Upper lobe of left lung (tissue), 6 donors: ENCODE measurements around the gene TMEM271. TPM values are rescaled to one million over a fixed set of nuclear protein-coding genes. Genes with fewer than 3 reads are reported as not detected.

Source experiments
- ATAC-seq, 2 donors: fragments of 200-7000 bp; cut with Tn5 transposase; one replicate each; pipeline ENCODE4 v1.9.1; 2022; ENCODE audit warnings: mild to moderate bottlenecking in 2 of 2, moderate library complexity in 2 of 2; ENCODE audit not compliant: low FRiP score in 2 of 2
- DNase-seq, 2 donors: peaks; one replicate each; pipeline ENCODE4 v3.0.0-alpha.2; 2019 to 2020
- H3K27ac ChIP-seq, 4 donors: fragments of 200-600 bp; sonication (generic); one replicate each; pipeline ENCODE4 v1.5.1; 2016 to 2019
- H3K27me3 ChIP-seq, 4 donors: fragments of 200-600 bp; sonication (generic); one replicate each; pipeline ENCODE4 v1.5.1; 2017 to 2019
- H3K36me3 ChIP-seq, 4 donors: fragments of 200-600 bp; sonication (generic); one replicate each; pipeline ENCODE4 v1.5.1; 2016 to 2019
- H3K4me1 ChIP-seq, 4 donors: fragments of 200-600 bp; sonication (generic); one replicate each; pipeline ENCODE4 v1.5.1; 2018 to 2019
- H3K4me3 ChIP-seq, 4 donors: fragments of 200-600 bp; sonication (generic); one replicate each; pipeline ENCODE4 v1.5.1; 2017 to 2019; ENCODE audit warnings: mild to moderate bottlenecking in 2 of 4, moderate library complexity in 1 of 4
- H3K9me3 ChIP-seq, 4 donors: fragments of 200-600 bp; sonication (generic); one replicate each; pipeline ENCODE4 v1.5.1; 2018 to 2019
- EP300 ChIP-seq, 4 donors: sonication (generic); formaldehyde crosslinking; IDR thresholded peaks; one replicate each; pipeline ENCODE4 v1.5.1; 2017; ENCODE audit warnings: antibody characterized with exemption in 4 of 4, control low read depth in 2 of 4
- POLR2A ChIP-seq, 4 donors: fragments of 450-650 bp; IDR thresholded peaks; one replicate each; pipeline ENCODE4 v1.5.1; 2016 to 2017; ENCODE audit warnings: antibody characterized with exemption in 4 of 4, mild to moderate bottlenecking in 2 of 4
- POLR2AphosphoS5 ChIP-seq, 2 donors: sonication (generic); formaldehyde crosslinking; IDR thresholded peaks; one replicate each; pipeline ENCODE4 v1.5.1; 2017; ENCODE audit warnings: antibody characterized with exemption in 2 of 2
- WGBS, 2 donors: methylation state at CpG; one replicate each; pipeline ENCODE4 v1.1.5; 2017 to 2018; 5-methylcytosine and 5-hydroxymethylcytosine counted together
- total RNA-seq, 6 donors: library from RNA; depleted of rRNA in 4 of 6; stranded (reverse); fragments of >200 nt in 4 of 6; gene quantifications; one replicate each; pipeline versions ENCODE4 v1.1.0 to v1.2.1, GENCODE V29; 2016 to 2021
- TF ChIP-seq, protein P1 (sequence below), 6 experiments: fragments of 450-650 bp in 4 of 6; fragments of 200-600 bp in 2 of 6; sonication (generic) in 2 of 6; IDR thresholded peaks; one replicate each; pipeline ENCODE4 v1.5.1; 2016 to 2019; ENCODE audit warnings: antibody characterized with exemption in 6 of 6
- donor health status: DM: no; HTN: no; CAD: no; lungs with moderate emphysema.
- donor health status: DM: no; HTN: yes; CAD: no; lungs with severe emphysema.

The TMEM271 gene
- total RNA-seq, 6 donors from 2014 or later: not detected

DNA sequence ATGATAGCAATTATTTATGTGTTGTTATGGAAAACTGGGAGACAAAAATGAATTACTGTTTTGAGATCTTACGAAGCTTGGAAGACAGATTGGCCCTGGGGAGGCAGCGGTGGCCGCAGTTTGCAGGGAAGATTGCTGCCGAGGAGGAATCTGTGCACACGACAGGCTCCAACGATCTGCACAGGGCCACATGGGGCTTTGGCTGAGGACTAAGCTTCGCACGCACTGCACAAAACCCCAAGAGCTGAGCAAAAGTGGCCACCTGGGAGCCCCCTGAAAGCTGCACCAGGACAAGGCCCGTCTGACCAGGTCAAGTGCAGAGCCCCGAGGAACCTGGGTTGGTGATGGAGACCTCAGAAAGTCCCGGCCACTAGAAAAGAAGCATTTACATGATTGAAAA is 44.1 kb upstream of the TMEM271 start:
- DNase-seq (no peak), ATAC-seq (no peak)
- Histone ChIP-seq H3K4me3 (no peak overlapping the region), H3K9me3 (no peaks in the 10 kb centered on the region), H3K4me1 (no peaks in the 10 kb centered on the region), H3K27ac (no peak overlapping the region), H3K36me3 (no peaks in the 10 kb centered on the region), H3K27me3 (no peaks in the 10 kb centered on the region)
- WGBS, 2 donors: 80 to 85% methylated on average over 7 to 11 of the region's 11 CpGs
- TF ChIP-seq POLR2A (IDR thresholded peaks at IDR 0.05): no peak
- TF ChIP-seq, protein P1, sequence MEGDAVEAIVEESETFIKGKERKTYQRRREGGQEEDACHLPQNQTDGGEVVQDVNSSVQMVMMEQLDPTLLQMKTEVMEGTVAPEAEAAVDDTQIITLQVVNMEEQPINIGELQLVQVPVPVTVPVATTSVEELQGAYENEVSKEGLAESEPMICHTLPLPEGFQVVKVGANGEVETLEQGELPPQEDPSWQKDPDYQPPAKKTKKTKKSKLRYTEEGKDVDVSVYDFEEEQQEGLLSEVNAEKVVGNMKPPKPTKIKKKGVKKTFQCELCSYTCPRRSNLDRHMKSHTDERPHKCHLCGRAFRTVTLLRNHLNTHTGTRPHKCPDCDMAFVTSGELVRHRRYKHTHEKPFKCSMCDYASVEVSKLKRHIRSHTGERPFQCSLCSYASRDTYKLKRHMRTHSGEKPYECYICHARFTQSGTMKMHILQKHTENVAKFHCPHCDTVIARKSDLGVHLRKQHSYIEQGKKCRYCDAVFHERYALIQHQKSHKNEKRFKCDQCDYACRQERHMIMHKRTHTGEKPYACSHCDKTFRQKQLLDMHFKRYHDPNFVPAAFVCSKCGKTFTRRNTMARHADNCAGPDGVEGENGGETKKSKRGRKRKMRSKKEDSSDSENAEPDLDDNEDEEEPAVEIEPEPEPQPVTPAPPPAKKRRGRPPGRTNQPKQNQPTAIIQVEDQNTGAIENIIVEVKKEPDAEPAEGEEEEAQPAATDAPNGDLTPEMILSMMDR (IDR thresholded peaks at IDR 0.05): no peak
- no peak for TF ChIP-seq POLR2AphosphoS5 (IDR thresholded peaks at IDR 0.05)

DNA sequence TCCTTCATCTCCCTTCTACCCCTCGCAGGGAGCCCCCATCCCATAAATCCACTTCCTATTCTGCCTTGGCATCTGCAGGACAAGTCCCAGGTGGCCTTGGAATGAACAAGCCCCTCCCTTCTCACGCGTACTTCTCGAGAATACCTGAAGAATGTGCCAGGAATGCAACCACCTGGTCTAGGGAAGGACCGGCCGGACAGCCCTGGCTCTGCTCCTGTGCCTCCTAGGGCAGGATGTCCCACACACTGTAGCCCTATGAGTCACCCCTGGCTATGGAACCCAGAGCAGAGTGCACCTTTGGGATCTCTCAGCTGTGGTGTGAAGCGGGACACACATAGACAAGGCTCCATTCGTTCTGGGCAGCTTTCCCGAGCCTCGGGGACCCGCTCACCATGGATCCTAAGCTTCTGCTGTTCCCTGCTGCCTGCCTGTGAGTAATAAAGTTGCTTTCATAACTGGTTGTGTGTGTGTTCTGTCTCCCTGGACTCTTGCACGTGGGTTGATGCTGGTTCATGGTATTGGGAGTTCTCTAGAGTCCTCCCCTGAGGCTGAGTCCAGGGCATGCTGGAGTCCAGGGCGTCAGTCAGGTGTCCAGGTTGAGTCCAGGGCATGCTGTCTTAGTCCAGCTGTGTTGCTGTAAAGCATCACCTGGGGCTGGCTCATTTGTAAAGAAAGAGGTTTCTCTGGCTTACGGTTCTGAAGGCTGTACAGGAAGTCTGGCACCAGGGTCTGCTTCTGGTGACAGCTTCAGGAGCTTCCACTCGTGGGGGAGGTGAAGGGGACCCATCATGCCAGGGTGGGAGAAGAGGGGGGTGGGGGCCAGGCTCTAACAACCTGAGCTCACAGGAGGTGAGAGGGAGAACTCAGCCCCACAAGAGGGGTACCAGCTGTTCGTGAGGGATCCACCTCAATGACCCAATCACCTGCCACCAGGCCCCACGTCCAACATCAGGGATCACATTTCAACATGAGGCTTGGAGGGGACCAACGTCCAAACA is 41.8 kb upstream of the TMEM271 start:
- H3K9me3 ChIP-seq: no peaks in the 10 kb centered on the region
- no peaks in the 10 kb centered on the region for H3K4me1 ChIP-seq
- H3K27me3 ChIP-seq: no peaks in the 10 kb centered on the region
- 49 to 60% methylated on average over 13 to 18 of the region's 18 CpGs for WGBS, 2 donors
- no peaks in the 10 kb centered on the region for H3K36me3 ChIP-seq
- ATAC-seq (peak; percentile 13 to 81), DNase-seq (peak in 1 of 2 donors; percentile 51)
- H3K4me3 ChIP-seq: no peak overlapping the region
- no peak overlapping the region for H3K27ac ChIP-seq
- TF ChIP-seq POLR2A (IDR thresholded peaks at IDR 0.05): no peak
- no peak for TF ChIP-seq EP300 (IDR thresholded peaks at IDR 0.05)
- TF ChIP-seq POLR2AphosphoS5 (IDR thresholded peaks at IDR 0.05): no peak
- TF ChIP-seq, protein P1 (IDR thresholded peaks at IDR 0.05): no peak

DNA sequence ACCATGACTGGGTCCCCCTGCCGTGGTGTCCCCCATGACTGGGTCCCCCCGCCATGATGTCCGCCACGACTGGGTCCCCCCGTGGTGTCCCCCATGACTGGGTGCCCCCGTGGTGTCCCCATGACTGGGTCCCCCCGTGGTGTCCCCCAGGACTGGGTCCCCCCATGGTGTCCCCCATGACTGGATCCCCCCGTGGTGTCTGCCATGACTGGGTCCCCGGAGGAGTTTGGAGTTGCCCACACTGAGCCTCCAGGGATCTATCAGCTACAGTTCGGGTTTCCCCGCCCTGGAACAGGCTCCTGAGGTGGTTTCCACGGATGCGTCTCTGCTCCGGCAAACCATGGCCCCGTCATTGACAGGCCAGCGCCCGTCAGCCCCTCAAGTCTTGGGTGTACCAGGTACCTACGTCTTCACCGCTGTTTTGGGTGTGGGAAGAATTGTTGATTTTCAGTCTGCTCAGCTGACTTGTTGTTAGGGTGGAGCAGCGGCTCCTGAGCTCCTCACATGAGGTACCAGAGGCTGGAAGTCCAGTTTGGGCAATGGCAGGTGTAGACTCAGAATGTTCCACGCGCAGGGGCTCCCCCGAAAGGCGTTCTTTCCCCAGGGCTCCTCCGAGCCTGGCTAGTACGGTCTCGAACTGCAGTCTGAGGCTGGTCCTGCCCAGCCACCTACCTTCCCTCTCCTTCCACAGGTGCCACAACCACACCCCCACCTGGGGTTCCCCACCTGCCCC is 41.0 kb upstream of the TMEM271 start:
- peak in 1 of 2 donors; percentile 42 for ATAC-seq
- no peak for DNase-seq
- no peaks in the 10 kb centered on the region for H3K4me1 ChIP-seq
- no peak overlapping the region for H3K27ac ChIP-seq
- WGBS, 2 donors: 92 to 93% methylated on average over 8 to 22 of the region's 27 CpGs
- H3K9me3 ChIP-seq: no peaks in the 10 kb centered on the region
- no peaks in the 10 kb centered on the region for H3K36me3 ChIP-seq
- no peak for TF ChIP-seq POLR2A (IDR thresholded peaks at IDR 0.05)
- no peak overlapping the region for H3K4me3 ChIP-seq
- no peaks in the 10 kb centered on the region for H3K27me3 ChIP-seq

DNA sequence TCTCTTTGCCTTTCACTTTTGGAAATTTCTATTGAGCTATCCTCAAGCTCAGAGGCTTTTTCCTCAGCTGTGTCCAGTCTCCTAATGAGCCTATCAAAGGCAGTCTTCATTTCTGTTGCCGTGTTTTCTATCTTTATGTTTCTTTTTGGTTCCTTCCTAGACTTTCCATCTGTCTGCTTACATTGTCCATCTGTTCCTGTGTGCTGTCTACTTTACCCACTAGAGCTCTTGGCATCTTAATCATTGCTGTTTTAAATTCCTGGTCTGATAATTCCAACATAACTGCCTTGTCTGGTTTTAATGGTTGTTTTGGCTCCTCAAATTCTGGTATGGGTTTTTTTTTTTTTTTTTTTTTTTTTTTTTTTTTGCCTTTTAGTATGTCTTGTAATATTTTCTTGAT is 40.0 kb upstream of the TMEM271 start:
- 65 to 83% methylated on average over 1 of the region's 1 CpG for WGBS, 2 donors

DNA sequence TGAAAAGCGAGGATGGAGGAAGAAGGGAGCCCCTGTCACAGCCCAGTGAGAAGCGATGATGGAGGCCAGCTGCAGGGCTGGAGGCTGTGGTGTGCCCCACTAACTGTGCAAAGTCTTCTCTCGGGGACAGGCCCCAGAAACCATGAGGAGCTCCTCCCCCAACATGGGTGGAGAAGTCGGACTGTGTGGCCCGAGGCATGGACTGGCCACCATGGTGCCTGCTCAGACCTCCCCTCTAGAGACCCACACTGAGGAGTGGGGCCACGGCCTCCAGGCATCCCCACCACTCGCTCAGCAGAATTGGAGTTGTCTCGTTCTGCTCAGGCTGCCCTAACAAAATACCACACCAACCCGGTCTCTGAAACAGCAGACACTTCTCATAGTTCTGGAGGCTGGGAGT is 37.0 kb upstream of the TMEM271 start:
- H3K27me3 ChIP-seq: no peaks in the 10 kb centered on the region
- ATAC-seq: no peak

More for the DNA sequence above, 40.0 kb upstream of the TMEM271 start:
- Histone ChIP-seq H3K27ac (no peak overlapping the region), H3K4me3 (no peak overlapping the region), H3K27me3 (no peaks in the 10 kb centered on the region), H3K36me3 (no peaks in the 10 kb centered on the region), H3K4me1 (no peaks in the 10 kb centered on the region), H3K9me3 (no peaks in the 10 kb centered on the region)
- ATAC-seq: no peak
- no peak for DNase-seq
- TF ChIP-seq POLR2A (IDR thresholded peaks at IDR 0.05) (no peak), POLR2AphosphoS5 (IDR thresholded peaks at IDR 0.05) (no peak), EP300 (IDR thresholded peaks at IDR 0.05) (no peak)
- TF ChIP-seq, protein P1 (IDR thresholded peaks at IDR 0.05): no peak

More for the DNA sequence above, 37.0 kb upstream of the TMEM271 start:
- H3K4me1 ChIP-seq: no peaks in the 10 kb centered on the region
- WGBS, 2 donors: 77 to 89% methylated on average over 6 to 8 of the region's 9 CpGs
- no peak overlapping the region for H3K27ac ChIP-seq
- no peak overlapping the region for H3K4me3 ChIP-seq
- DNase-seq: no peak
- no peaks in the 10 kb centered on the region for H3K9me3 ChIP-seq
- H3K36me3 ChIP-seq: no peaks in the 10 kb centered on the region
- TF ChIP-seq POLR2AphosphoS5 (IDR thresholded peaks at IDR 0.05) (no peak), EP300 (IDR thresholded peaks at IDR 0.05) (no peak), POLR2A (IDR thresholded peaks at IDR 0.05) (no peak)
- TF ChIP-seq, protein P1 (IDR thresholded peaks at IDR 0.05): no peak
